Activated CD4-positive, CD25-positive, alpha-beta regulatory T cell treated with anti-CD3 and anti-CD28 coated beads, Interleukin-2, amount 50 U/mL, for 24 hours (primary cell): ENCODE results near the gene PAGR1.

ENCODE experiments used
- ATAC-seq, 2 donors: fragments of 150-1000 bp; cut with Tn5 transposase; one replicate each; pipeline ENCODE4 v1.10.0; 2021; ENCODE audit warnings: mild to moderate bottlenecking in 1 of 2, moderate library complexity in 1 of 2

PAGR1 gene

DNA sequence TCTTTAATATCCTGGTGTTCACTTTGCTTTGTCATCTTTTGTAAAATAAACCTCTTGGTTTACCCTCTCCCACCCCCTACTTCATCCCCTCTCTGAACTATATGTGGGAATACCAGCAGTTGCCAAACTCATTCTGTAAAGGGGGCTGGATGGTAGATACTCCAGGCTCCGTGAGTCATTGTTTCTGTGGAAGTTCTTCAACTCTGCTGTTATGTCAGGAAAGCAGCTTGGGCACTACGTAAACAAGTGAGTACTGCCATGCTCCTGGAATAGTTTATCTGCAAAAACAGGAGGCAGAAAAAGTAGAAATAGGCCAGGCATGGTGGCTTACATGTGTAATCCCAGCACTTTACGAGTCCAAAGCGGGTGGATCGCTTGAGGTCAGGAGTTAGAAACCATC is 21.9 kb downstream of the PAGR1 start:
- no peak for ATAC-seq

DNA sequence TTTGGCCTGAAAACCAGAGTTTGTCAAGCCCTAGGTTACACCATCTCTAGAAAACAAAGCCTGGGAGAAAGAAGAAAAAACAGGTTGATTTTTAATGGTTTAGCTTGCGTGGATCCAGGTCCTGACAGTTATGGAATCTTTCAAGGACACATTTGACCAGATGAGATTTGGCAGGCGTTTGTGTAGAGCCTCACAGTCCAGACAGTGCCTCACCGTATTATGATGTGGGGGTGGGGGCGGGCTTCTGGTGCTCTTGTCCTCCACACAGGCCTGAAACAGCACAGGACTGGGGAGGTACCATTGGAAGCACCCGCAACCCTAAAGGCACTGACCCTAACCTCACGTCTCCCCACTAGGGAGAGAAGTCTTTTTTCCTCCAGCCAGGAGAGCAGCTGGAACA is 23.9 kb downstream of the PAGR1 start:
- ATAC-seq = no peak

DNA sequence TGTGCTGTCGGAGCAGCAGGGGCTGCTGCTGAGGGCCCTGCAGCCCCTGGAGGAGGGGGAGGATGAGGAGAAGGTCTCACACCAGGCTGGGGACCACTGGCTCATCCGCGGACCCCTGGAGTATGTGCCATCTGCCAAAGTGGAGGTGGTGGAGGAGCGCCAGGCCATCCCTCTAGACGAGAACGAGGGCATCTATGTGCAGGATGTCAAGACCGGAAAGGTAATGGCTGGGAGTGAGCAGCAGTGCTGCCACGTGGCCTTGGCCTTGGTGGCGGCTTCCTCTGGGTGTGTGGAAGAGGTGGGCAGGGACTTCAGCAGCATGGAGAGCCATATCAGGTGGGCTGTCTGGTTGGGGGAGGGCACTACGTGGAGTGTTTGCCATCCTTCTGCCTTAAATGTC is 24.3 kb downstream of the PAGR1 start:
- ATAC-seq = no peak

DNA sequence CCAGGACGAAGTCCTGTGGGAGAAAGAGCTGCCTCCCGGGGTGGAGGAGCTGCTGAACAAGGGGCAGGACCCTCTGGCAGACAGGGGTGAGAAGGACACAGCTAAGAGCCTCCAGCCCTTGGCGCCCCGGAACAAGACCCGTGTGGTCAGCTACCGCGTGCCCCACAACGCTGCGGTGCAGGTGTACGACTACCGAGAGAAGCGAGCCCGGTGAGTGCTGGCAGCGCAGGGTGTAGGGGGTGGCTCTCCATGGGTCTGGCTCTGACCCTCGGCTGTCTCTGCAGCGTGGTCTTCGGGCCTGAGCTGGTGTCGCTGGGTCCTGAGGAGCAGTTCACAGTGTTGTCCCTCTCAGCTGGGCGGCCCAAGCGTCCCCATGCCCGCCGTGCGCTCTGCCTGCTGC is 25.7 kb downstream of the PAGR1 start:
- ATAC-seq = no peak

DNA sequence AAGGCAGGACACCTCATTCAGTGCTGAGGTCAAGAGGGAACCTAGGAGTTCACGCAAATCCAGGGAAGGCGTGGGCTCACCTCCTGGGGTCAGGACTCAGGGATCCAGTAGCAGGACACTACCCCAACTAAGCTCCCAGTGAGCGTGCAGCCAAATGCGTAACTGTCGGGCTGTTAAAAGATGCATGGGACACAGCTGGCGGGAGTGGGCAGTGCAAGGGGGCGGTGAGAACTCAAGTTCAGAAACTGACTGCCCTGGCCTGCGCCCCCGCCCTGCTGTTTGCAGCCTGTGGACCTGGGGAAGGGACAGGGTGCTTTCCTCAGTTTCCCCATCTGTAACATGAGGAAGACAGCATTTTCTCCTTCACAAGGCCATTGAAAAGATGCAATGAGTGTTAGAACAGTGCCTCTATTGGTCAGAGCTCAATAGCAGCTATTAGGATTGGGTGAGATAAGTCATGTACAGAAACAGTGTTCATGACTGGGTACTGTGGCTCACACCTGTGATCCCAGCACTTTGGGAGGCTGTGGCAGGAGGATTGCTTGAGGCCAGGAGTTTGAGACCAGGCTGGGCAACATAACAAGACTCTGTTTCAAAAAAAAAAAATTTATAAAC is 26.9 kb downstream of the PAGR1 start:
- ATAC-seq = no peak

DNA sequence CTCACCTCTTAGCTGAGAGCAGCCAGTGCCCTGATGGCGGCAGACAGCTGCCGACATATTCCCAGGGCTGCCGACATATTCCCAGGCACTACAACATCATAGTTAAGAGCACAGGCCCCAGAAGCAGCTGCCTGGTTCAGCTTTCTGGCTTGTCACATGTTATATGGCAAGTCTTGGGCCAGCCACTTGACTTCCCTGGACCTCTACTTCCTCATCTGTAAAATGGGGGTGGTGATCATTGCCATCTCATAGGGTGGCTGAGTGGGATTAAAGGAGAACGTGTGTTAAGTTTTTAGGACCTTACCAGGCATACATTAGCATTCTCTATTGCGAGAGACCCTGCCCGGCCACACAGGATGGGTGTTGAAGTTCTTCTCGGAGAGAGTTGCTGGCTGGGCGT is 28.0 kb downstream of the PAGR1 start:
- ATAC-seq = no peak

DNA sequence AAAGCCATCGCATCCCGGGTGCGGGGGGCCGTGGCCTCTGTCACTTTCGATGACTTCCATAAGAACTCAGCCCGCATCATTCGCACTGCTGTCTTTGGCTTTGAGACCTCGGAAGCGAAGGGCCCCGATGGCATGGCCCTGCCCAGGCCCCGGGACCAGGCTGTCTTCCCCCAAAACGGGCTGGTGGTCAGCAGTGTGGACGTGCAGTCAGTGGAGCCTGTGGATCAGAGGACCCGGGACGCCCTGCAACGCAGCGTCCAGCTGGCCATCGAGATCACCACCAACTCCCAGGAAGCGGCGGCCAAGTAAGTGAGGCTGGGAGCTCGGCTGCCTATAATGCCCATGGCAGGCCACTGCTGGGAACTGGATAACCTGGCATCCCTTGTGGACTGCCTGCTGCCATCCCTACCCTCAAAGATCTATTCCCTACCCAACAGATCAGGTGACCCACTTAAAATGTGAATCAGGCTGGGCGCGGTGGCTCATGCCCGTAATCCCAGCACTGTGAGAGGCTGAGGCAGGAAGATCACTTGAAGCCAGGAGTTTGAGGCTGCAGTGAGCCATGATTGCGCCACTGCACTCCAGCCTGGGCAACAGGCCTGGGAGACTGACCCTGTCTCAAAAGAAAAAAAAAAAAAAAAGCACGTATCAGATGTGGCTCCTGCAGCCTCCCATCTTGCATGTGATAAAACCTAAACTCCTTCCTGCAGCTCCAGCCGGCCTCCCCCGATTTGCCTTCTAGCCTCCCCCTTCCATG is 28.8 kb downstream of the PAGR1 start:
- no peak for ATAC-seq

DNA sequence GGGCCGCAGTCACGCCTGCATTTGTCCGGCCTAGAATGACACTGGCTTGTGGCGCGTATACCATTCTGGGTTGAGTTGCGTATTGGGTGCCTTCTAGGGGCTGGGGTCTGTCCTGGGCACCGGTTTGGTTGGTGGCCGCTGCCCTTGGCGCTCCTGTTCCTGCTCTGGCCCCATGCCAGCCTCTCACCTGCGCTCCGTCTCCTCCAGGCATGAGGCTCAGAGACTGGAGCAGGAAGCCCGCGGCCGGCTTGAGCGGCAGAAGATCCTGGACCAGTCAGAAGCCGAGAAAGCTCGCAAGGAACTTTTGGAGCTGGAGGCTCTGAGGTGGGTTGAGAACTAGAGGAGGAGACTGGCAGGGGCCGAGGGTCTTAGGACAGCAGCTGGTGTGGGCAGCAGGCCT is 29.7 kb downstream of the PAGR1 start:
- no peak for ATAC-seq

DNA sequence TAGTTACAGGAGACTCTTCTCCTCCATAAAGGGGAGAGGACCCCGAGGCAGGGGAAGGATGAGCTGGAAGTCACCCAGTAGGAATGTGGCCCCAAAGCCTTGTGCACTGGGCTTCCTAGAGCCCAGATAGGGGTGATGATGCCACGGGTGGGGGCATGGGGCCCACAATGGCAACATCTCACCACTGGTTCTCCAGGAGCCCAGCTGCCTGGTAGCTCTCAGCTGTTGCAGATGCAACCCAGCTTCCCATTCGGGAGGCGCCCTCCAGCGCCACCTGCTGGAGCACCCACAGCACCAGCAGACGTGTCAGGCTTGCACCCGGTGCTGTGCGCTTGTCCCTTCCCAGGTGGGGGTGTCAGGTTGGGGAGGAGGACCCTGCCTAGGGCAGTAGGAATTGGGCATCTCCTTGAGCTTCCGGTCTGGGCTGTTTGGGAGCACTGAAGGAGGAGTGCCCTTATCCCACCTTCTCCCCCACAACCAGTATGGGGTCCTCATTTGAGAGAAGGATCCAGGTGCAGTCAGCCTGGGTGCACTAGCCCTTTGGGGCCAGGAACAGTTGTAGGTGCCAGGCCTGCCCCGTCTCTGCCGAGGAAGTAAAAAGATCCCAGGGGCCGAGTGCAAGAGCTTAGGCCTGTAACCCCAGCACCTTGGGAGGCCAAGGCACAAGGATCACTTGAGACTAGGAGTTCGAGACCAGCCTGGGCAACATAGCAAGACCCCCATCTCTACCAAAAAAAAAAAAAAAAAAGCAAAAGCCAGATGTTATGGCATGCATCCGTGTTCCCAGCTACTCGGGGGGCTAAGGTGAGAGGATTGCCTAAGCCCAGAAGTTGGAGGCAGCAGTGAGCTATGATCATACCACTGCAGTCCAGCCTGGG is 32.7 kb downstream of the PAGR1 start:
- peak; percentile 93 for ATAC-seq

DNA sequence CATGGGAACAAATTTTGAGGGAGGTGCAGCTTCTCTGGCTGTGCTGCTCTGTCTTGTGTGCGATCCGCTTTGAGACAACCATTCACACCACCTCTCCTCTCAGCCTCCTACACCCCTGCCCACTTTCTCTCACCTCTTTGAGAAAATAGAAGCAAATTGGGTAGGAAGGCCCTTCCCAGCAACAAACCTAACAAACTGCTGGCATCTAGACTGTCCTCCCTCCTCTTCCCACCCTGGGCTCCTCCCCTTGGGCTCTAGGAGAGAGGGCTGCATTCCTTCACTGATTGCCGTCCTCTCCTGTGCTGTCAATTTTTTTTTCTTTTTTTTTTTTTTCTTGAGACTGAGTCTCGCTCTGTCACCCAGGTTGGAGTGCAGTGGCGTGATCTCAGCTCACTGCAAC is 33.6 kb downstream of the PAGR1 start:
- no peak for ATAC-seq

DNA sequence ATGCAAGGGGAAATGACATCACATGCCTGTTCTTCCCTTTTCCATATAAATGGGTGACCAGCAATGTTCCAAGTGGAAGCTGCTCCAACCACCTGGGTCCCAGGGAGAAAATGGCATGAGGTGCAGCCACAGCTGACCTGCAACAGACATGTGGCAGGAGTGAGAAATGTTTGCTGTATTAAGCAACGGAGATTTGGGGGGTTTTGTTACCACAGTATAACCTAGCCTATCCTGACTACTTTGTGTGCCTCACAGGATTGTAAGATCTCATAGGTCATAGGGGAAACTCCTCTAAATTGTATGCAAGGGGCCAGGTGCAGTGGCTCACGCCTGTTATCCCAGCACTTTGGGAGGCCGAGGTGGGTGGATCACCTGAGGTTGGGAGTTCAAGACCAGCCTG is 35.0 kb downstream of the PAGR1 start:
- ATAC-seq = no peak

DNA sequence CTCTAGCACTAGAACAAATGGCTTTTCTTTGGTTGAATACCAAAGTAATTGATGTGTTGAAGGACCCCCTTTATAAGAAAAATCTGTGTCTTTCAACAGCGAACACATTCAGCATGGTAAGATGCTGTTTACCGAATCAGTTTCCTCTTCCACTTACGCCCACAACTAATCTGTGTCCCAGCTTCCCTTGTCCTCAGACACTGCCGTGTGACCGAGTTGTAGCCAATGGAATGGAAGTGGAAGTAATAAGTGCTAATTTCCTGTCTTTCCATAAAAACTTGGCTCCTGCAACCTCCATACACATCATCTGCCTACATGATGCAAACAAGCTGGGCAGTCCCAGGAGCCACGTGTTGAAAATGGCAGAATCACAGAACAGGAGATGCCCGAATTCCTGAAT is 36.7 kb downstream of the PAGR1 start:
- no peak for ATAC-seq

DNA sequence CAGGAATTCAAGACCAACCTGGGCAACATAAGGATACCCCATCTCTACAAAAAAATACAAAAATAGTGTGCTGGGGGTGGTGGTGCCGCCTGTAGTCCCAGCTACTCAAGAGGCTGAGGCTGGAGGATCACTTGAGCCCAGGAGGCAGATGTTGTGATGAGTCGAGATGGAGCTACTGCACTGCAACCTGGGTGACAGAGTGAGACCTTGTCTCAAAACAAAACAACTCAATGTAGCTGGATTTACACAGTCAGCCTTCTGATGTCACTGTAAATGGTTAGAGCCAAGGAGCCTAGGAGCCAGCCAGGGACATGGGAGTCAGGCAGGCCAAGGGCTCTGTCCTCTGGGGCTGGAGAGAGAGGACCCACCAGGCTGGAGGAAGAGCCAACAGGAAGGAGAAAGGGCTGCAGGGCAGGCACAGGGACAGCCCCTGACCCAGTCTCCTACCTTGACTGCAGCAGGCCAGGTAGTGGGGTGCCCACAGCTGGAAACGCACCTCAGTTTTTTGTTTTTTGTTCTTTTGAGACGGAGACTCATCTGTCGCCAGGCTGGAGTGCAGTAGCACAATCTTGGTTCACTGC is 38.7 kb downstream of the PAGR1 start:
- peak in 1 of 2 donors; percentile 7 for ATAC-seq

DNA sequence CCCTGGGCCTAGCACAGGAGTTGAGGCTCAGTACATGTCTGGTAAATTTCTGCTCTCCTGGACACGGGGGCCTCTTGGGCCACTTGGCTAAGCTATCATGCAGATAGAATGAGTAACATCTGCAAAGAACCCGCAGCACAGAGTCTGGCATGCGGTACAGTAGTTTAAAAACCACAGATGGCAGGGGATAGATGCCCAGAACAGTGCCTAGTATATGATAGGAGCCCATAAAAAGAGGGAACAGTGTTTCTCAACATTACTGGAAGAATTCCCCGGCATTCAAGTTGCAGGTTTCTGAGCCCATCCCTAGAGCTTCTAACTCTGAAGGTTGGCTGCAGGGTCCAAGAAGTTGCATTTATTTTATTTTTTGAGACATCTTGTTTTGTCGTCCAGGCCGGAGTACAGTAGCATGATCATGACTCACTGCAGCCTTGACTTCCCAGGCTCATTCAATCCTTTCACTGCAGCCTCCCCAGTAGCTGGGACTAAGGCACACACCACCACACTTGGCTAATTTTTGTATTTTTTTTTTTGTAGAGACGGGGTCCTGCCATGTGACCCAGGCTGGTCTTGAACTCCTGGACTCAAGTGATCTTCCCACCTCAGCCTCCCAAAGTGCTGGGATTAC is 41.3 kb downstream of the PAGR1 start:
- ATAC-seq = no peak

DNA sequence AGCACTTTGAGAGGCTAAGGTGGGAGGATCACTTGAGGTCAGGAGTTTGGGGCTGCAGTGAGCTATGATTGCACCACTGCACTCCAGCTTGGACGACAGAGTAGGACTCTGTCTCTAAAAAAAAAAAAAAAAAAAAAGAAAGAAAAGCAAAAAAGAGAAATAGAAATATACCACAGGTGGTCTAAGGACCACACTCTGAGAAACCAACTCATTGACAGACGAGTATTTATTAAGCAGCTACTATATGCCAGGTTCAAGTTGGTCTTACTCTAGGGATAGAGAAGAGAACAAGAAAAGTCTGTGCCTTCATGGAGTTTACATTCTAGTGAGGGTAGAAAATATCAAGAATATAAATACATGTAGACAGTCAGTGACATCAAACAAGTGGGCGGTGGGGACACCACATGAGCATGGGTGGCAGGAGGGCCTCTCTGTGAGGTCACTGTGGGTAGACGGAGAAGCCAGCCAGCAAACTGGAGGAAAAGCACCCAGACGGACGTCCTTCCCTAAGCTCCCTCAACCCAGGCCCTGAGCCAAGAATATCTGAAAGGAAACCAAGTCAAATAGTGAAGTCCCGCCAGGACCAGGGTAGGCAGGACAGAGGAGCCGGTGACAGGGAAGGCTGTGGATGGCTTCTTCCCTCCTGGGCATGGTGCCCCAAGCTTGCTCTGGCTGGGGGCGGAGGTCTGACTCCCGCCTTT is 42.3 kb downstream of the PAGR1 start:
- no peak for ATAC-seq

DNA sequence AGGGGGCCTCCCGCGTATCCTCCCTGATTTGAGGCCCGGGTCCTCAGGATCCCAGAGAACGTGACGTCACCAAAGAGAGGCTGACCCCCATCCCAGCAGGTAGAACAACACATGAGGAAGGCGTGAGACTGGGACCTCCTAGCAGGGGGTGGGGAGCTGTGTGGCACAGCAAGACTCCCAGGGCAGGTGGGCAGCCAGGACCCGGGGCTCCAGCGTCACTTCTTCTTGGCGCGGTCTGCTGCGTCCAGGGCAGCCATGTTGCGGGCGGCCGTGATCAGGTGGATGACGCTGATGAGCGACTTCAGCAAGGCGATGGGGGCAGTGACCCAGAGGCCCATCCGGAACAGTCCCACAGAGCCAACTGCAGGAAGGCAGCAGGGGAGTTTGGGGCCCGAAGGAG is 43.0 kb downstream of the PAGR1 start:
- ATAC-seq = no peak

DNA sequence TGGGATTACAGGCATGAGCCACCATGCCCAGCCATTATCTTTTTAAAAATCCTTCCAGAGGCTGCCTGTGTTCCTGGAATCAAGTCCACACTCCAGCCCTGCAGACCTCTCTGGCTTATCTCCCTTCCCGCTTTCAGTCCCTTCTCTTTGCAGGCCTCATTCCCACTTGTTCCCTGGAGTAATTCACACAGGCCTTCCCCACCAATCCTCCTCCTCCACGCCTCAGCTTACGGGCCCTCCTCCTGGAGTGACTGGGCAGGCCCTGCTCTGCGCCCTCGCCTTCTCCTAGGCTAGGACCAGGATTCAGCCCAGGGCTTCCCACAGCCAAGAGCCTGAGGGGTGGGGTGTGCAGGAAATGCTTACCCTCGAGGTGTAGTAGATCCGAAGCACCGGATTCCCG is 44.3 kb downstream of the PAGR1 start:
- ATAC-seq = no peak

DNA sequence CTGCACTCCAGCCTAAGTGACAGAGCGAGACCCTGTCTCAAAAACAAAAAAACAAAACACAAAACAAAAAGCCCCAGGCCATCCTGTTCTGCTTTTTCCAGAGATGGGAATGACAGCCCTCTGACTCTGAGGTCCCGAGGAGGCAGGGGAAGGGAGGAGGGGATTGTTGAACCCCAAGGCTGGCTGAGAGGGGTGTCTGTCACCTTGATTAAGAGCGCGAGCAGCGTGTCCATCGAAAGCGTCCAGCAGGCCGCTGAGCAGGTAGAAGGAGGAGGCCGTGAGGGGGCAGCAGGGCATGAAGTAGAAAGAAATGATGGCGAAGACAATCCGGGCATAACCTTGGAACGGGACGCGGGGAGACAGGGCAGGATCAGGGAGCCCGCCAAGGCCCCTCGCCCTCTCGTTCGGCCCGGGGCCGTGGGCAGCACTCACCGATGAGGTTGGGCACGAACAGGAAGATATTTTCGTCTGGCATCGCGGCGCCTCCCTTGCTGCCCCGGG is 46.5 kb downstream of the PAGR1 start:
- ATAC-seq = no peak

DNA sequence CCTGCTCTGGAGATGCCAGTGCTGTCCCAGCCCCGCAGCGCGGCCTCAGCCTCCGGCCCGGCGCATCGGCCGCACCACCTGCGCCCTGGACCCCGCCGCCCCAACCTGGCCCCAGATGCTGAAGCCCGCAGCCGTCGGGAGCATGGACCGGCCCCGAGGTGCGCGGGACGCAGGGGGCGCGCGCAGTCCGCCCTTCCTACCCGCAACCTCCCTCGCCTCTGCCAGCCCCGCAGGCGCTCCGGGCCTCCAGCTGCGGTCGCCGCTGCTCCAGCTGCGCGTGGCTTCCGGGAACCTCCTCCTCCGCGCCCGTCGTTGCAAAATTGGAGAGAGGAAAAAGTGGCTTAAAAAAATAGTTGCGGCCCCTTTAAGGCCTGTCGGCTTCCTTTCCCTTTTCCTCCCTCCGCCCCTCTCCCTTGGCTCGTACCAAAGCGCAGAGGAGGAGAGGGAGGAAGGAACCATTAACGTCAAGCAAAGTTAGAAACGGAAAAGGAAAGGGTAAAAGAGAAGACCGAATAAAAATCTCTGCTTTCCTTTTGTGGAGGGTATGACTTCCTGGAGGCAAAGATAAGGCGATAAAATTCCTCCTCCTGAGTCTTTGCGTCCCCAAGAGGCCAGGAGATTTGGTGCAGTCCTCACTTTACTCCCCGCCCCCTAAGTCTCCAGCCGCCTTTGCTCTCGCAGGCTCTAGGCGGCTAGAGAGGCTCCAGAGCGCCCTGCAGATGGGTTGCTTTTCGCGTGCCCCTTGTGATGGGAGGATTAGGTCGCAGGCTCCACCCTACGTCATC is 47.1 kb downstream of the PAGR1 start, which contains the start of gene CDIPT:
CDIPT (minus strand) TSS at position 343 of the 785 bp plus-strand sequence. CDS start 369 bp downstream, outside the sequence.
- peak; percentile 100 for ATAC-seq

DNA sequence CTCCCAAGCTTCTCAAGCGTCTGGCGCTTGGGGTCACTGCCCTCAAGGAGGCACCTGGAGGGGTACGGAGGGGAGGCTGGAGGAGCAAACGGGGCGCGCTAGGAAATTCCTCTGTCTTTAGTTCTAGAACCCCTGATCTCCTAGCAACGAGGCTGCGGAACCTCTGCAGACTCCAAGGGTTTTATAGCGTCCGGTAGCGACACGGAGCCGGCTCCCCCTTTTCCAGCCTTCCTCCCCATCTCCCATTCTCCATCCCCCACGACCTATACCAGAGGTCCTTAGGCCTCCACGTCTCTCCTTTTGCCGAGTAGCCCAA is 47.7 kb downstream of the PAGR1 start:
- no peak for ATAC-seq

DNA sequence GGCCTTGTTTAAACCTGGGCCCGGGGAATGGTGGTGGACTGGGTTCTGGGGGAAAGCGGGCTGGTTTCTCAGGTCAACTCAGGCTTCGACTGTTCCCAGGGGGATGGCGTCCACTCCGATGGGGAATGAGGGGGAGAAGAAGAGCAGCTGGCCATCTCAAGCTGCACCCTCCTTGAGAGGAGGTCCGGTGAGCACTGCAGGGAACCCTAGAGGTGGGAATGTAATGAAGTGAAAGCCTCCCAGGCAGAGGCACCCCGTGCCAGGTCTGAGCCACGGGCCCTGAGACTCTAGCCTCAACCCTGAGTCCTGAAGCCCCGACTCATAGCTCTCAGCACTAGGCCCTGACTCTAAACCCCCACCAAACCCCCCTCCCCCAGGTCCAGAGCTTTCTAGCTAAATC is 48.3 kb downstream of the PAGR1 start:
- ATAC-seq = no peak
